Keratinocyte (primary cell): ENCODE results near the gene NAT9. TPM values are rescaled to one million over a fixed set of nuclear protein-coding genes. Genes with fewer than 3 reads are reported as not detected.

Experiments used
- DNase-seq: peaks from one replicate; pipeline ENCODE4 v3.0.0-alpha.2; 2011; ENCODE audit warnings: low read depth, missing footprints, low spot score
- FAIRE-seq: peaks from 2 replicates; lab custom pipeline; 2011; peaks lifted over from hg19 to GRCh38; lab: Jason Lieb, UNC
- H2AFZ ChIP-seq: 2 replicates; pipeline ENCODE4 v1.6.0; 2012; ENCODE audit warnings: low read length, control low read depth, inconsistent platforms; ENCODE audit not compliant: control insufficient read depth
- H3K27ac ChIP-seq: 2 replicates; pipeline ENCODE4 v1.5.1; 2011; ENCODE audit warnings: low read length; ENCODE audit not compliant: control insufficient read depth, insufficient read depth
- H3K27me3 ChIP-seq: 3 replicates; pipeline ENCODE4 v1.6.0; 2011; ENCODE audit warnings: low read length; ENCODE audit not compliant: control insufficient read depth, insufficient read depth; ENCODE audit errors: extremely low read depth
- H3K36me3 ChIP-seq, 2 experiments: 2 replicates in 1 of 2; 3 replicates in 1 of 2; pipeline ENCODE4 v1.5.1; 2011; ENCODE audit warnings: low read length in 2 of 2, mild to moderate bottlenecking in 1 of 2; ENCODE audit not compliant: control insufficient read depth in 2 of 2, insufficient read depth in 2 of 2; ENCODE audit errors: extremely low read depth in 1 of 2
- H3K4me1 ChIP-seq: 3 replicates; pipeline ENCODE4 v1.5.1; 2011; ENCODE audit warnings: low read length; ENCODE audit not compliant: control insufficient read depth, insufficient read depth; ENCODE audit errors: extremely low read depth
- H3K4me2 ChIP-seq: 3 replicates; pipeline ENCODE4 v1.6.0; 2011; ENCODE audit warnings: low read depth, low read length; ENCODE audit not compliant: control insufficient read depth, insufficient read depth; ENCODE audit errors: extremely low read depth
- H3K4me3 ChIP-seq, 3 experiments: fragments of 200-600 bp in 1 of 3; sonication (generic) in 1 of 3; 2 replicates in 2 of 3; 3 replicates in 1 of 3; pipeline ENCODE4 v1.5.1; 2011 to 2016; ENCODE audit warnings: low read length in 3 of 3, mild to moderate bottlenecking in 3 of 3, control low read depth in 2 of 3, inconsistent platforms in 1 of 3, low read depth in 1 of 3, mixed read lengths in 1 of 3, mixed run types in 1 of 3, moderate library complexity in 1 of 3; ENCODE audit not compliant: control insufficient read depth in 2 of 3, insufficient read depth in 2 of 3; ENCODE audit errors: extremely low read depth in 1 of 3
- H3K79me2 ChIP-seq: 2 replicates; pipeline ENCODE4 v1.6.0; 2012; ENCODE audit warnings: low read length; ENCODE audit not compliant: control insufficient read depth, insufficient read depth
- H3K9ac ChIP-seq: 3 replicates; pipeline ENCODE4 v1.6.0; 2011; ENCODE audit warnings: low read length; ENCODE audit not compliant: control insufficient read depth, insufficient read depth; ENCODE audit errors: extremely low read depth
- H3K9me1 ChIP-seq: 3 replicates; pipeline ENCODE4 v1.6.0; 2011; ENCODE audit warnings: low read length; ENCODE audit not compliant: control insufficient read depth, insufficient read depth; ENCODE audit errors: extremely low read depth
- H3K9me3 ChIP-seq: 2 replicates; pipeline ENCODE4 v1.5.1; 2012; ENCODE audit warnings: low read depth, low read length; ENCODE audit not compliant: control insufficient read depth
- H4K20me1 ChIP-seq: 3 replicates; pipeline ENCODE4 v1.6.0; 2011; ENCODE audit warnings: low read length; ENCODE audit not compliant: control insufficient read depth, insufficient read depth; ENCODE audit errors: extremely low read depth
- EZH2 ChIP-seq: IDR thresholded peaks from one replicate; pipeline ENCODE4 v1.6.1; 2012; ENCODE audit warnings: inconsistent platforms, mild to moderate bottlenecking, low read length, moderate library complexity
- dilution Hi-C: fragments of 300-500 bp; cut with MboI; formaldehyde crosslinking; loops from one replicate; pipeline ENCODE4 v1.7.0; 2020; ENCODE audit warnings: low sequenced_read_pairs; ENCODE audit not compliant: extremely low pct_ligation_motif_present
- polyA plus RNA-seq, 5 experiments: library from polyadenylated mRNA; depleted of rRNA in 3 of 5; stranded (reverse) in 3 of 5; stranded (forward) in 1 of 5; unstranded in 1 of 5; fragments of >200 nt; gene quantifications; 1 replicate in 1 of 5; 2 replicates in 3 of 5; 3 replicates in 1 of 5; pipeline versions ENCODE4 v1.2.1 to v1.2.3, GENCODE V29; 2011 to 2012; ENCODE audit warnings: missing spikeins in 2 of 5, low read depth in 1 of 5, low replicate concordance in 1 of 5
- TF ChIP-seq, protein P1 (sequence below), 3 experiments: IDR thresholded peaks in 1 of 3; conservative IDR thresholded peaks in 1 of 3; optimal IDR thresholded peaks in 1 of 3; 2 replicates in 2 of 3; 3 replicates in 1 of 3; pipeline versions ENCODE3 to v1.5.1; 2011; ENCODE audit warnings: low read length in 3 of 3, mild to moderate bottlenecking in 3 of 3, moderate library complexity in 2 of 3, control low read depth in 1 of 3, inconsistent platforms in 1 of 3; ENCODE audit not compliant: insufficient read depth in 2 of 3; ENCODE audit errors: extremely low read depth in 1 of 3

Gene NAT9
- polyA plus RNA-seq, 1 donor (not counting 4 experiments of a cell fraction or from before 2014, with no cell fraction given), result 34.6 TPM

DNA sequence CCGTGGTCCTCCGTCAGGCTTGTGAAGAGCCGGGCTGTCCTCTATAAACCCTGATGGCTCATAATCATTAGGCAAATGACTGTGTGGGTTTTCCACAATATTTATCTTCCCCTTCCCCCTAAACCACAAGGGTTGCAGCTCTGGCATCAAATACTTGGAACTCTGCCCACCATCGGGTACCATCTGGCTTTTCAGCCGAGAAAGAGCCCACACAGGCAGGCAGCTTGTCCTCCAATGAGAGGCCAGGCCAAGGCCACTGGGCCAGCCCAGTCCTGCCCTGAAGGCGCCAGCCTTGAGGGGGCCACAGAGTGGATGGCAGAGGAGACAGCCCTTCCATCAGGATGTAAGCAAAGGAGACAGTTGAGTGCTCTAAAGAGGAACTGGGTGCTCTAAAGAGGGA, 31.8 kb upstream of the NAT9 start:
- no peak overlapping the region for H3K27ac ChIP-seq
- no peak for DNase-seq
- no peak for TF ChIP-seq EZH2
- TF ChIP-seq, protein P1, sequence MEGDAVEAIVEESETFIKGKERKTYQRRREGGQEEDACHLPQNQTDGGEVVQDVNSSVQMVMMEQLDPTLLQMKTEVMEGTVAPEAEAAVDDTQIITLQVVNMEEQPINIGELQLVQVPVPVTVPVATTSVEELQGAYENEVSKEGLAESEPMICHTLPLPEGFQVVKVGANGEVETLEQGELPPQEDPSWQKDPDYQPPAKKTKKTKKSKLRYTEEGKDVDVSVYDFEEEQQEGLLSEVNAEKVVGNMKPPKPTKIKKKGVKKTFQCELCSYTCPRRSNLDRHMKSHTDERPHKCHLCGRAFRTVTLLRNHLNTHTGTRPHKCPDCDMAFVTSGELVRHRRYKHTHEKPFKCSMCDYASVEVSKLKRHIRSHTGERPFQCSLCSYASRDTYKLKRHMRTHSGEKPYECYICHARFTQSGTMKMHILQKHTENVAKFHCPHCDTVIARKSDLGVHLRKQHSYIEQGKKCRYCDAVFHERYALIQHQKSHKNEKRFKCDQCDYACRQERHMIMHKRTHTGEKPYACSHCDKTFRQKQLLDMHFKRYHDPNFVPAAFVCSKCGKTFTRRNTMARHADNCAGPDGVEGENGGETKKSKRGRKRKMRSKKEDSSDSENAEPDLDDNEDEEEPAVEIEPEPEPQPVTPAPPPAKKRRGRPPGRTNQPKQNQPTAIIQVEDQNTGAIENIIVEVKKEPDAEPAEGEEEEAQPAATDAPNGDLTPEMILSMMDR (optimal IDR thresholded peaks at IDR 0.05 in 1 of 3, IDR thresholded peaks at IDR 0.05 in 1 of 3, conservative IDR thresholded peaks at IDR 0.05 in 1 of 3; ENCODE audit: extremely low read depth in 1 of 3, insufficient read depth in 2 of 3, low read length in 3 of 3), result no peak
- H3K27me3 ChIP-seq, result no peaks in the 10 kb centered on the region
- H2AFZ ChIP-seq, result no peak overlapping the region
- FAIRE-seq, result no peak
- no peaks in the 10 kb centered on the region for H4K20me1 ChIP-seq
- H3K4me1 ChIP-seq, result no peaks in the 10 kb centered on the region
- H3K4me2 ChIP-seq, result no peak overlapping the region
- no peaks in the 10 kb centered on the region for H3K9me1 ChIP-seq
- dilution Hi-C loops, result no loop called here
- H3K79me2 ChIP-seq, result no peaks in the 10 kb centered on the region
- H3K36me3 ChIP-seq, result peaks cover 0 to 13% of the 10 kb centered on the region in 2 experiments
- H3K4me3 ChIP-seq, result no peak overlapping the region
- no peak overlapping the region for H3K9ac ChIP-seq
- H3K9me3 ChIP-seq, result no peaks in the 10 kb centered on the region

DNA sequence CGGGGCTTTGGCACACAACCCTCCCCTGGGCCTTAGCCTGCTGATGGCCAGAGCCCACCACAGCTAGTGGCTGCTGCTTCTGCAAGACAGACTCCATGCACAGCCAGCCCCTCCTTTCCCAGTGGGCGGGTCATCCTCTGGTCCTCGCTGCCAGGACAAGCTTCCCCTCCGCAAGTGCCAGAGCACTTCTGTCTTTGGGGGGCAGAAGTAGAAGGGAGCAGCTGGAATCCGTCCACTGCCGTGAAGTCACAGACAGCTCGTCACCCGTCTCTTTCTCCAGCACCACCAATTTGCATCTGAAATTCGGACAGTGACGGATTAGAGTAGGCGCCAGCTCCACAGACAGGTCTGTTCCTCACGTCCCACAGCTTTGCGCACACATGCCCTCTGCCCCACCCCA, 31.3 kb upstream of the NAT9 start:
- FAIRE-seq (no peak), DNase-seq (no peak)
- no peak for TF ChIP-seq EZH2
- TF ChIP-seq, protein P1 (optimal IDR thresholded peaks at IDR 0.05 in 1 of 3, IDR thresholded peaks at IDR 0.05 in 1 of 3, conservative IDR thresholded peaks at IDR 0.05 in 1 of 3; ENCODE audit: extremely low read depth in 1 of 3, insufficient read depth in 2 of 3, low read length in 3 of 3), result no peak
- H4K20me1 ChIP-seq, result no peaks in the 10 kb centered on the region
- no peaks in the 10 kb centered on the region for H3K79me2 ChIP-seq
- no peak overlapping the region for H3K9ac ChIP-seq
- no peak overlapping the region for H3K27ac ChIP-seq
- no peaks in the 10 kb centered on the region for H3K9me1 ChIP-seq
- no peaks in the 10 kb centered on the region for H3K4me1 ChIP-seq
- H3K27me3 ChIP-seq, result no peaks in the 10 kb centered on the region
- no peak overlapping the region for H3K4me3 ChIP-seq
- peaks cover 0 to 11% of the 10 kb centered on the region in 2 experiments for H3K36me3 ChIP-seq
- dilution Hi-C loops, result no loop called here
- no peak overlapping the region for H3K4me2 ChIP-seq
- no peaks in the 10 kb centered on the region for H3K9me3 ChIP-seq
- no peak overlapping the region for H2AFZ ChIP-seq
